Lower leg skin (tissue), 4 donors: Measurements from ENCODE around the gene ARHGAP4. TPM values are rescaled to one million over a fixed set of nuclear protein-coding genes. Genes with fewer than 3 reads are reported as not detected.

Experiments
- DNase-seq, 2 donors: peaks; one replicate each; pipeline ENCODE4 v3.0.0-alpha.2; 2019; ENCODE audit warnings: low spot score in 2 of 2
- H3K4me3 ChIP-seq: fragments of 200-600 bp; sonication (generic); 2 replicates; pipeline ENCODE4 v1.5.1; 2017; ENCODE audit warnings: mild to moderate bottlenecking, low read depth; ENCODE audit not compliant: poor library complexity, severe bottlenecking
- CTCF ChIP-seq, 3 donors: fragments of 450-650 bp; IDR thresholded peaks; one replicate each; pipeline ENCODE4 v1.5.1; 2016; ENCODE audit warnings: antibody characterized with exemption in 3 of 3, mild to moderate bottlenecking in 3 of 3, moderate library complexity in 2 of 3
- POLR2A ChIP-seq, 2 donors: fragments of 450-650 bp; IDR thresholded peaks; one replicate each; pipeline ENCODE4 v1.6.1; 2016 to 2017; ENCODE audit warnings: antibody characterized with exemption in 2 of 2, mild to moderate bottlenecking in 1 of 2, moderate library complexity in 1 of 2
- WGBS, 2 donors: methylation state at CpG; one replicate each; pipeline ENCODE4 v1.1.5; 2018; 5-methylcytosine and 5-hydroxymethylcytosine counted together
- intact Hi-C: fragments of 100-400 bp; cut with DNase I; formaldehyde crosslinking; loops from one replicate; pipeline ENCODE4 v1.15.0; 2023; ENCODE audit warnings: low total_unique reads
- total RNA-seq, 4 donors: library from RNA; depleted of rRNA; stranded (reverse); fragments of >200 nt; gene quantifications; one replicate each; pipeline ENCODE4 v1.1.0, GENCODE V29; 2016

The ARHGAP4 gene
- total RNA-seq, 4 donors from 2014 or later: 2.7 to 14.8 (median 10.5) TPM

- intact Hi-C loops: no loop called here
- no peak overlapping the region for H3K4me3 ChIP-seq
- DNase-seq: no peak
- TF ChIP-seq POLR2A (IDR thresholded peaks at IDR 0.05): no peak
- TF ChIP-seq CTCF (IDR thresholded peaks at IDR 0.05): no peak
- WGBS, 2 donors: 33 to 58% methylated on average over 9 to 12 of the region's 13 CpGs
Measured at GRCh38 chrX:153883163-153883843, 42.8 kb downstream of the ARHGAP4 start.

- 57 to 73% methylated on average over 6 to 7 of the region's 7 CpGs for WGBS, 2 donors
- intact Hi-C loops: no loop called here
Measured at GRCh38 chrX:153882557-153882956, 43.5 kb downstream of the ARHGAP4 start.

DNA sequence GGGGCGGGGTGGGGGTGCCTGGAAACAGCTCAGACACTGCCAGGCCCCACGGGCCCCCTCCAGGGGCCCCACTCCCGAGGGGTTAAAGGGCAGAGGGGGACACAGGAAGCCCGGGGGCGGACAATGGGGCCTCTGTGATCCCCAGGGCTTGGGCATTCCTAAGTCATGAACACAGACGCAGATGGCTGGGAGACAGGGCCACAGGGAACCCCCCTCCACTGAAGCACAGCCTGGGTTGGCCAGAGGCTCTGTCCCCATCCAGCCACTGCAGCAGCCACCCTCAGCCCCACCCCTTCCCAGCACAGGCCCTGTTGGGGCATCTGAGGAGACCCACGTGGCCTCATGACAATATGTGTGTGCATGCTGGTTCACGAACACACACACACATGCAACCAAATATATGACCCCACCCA lies 44.0 kb downstream of the ARHGAP4 start:
- no peak for TF ChIP-seq POLR2A (IDR thresholded peaks at IDR 0.05)
- no peak for TF ChIP-seq CTCF (IDR thresholded peaks at IDR 0.05)
- no peak for DNase-seq
- H3K4me3 ChIP-seq: no peak overlapping the region
- 18 to 37% methylated on average over 4 to 8 of the region's 8 CpGs for WGBS, 2 donors
- intact Hi-C loops: no loop called here

More at GRCh38 chrX:153882557-153882956, 43.5 kb downstream of the ARHGAP4 start:
- TF ChIP-seq CTCF (IDR thresholded peaks at IDR 0.05) (no peak), POLR2A (IDR thresholded peaks at IDR 0.05) (no peak)
- H3K4me3 ChIP-seq: no peak overlapping the region
- DNase-seq: no peak

GRCh38 chrX:153881281-153881680 lies 44.8 kb downstream of the ARHGAP4 start:
- WGBS, 2 donors: 58 to 68% methylated on average over 6 of the region's 7 CpGs
- H3K4me3 ChIP-seq: no peak overlapping the region
- intact Hi-C loops: no loop called here
- TF ChIP-seq CTCF (IDR thresholded peaks at IDR 0.05) (no peak), POLR2A (IDR thresholded peaks at IDR 0.05) (no peak)
- no peak for DNase-seq

- 21 to 40% methylated on average over 1 to 6 of the region's 6 CpGs for whole genome bisulfite sequencing, 2 donors
- intact Hi-C loops: no loop called here
- H3K4me3 ChIP-seq: no peak overlapping the region
- DNase-seq: no peak
- TF ChIP-seq CTCF (IDR thresholded peaks at IDR 0.05): no peak
- no peak for TF ChIP-seq POLR2A (IDR thresholded peaks at IDR 0.05)
Measured at GRCh38 chrX:153880440-153880815, 45.6 kb downstream of the ARHGAP4 start.
